ENCODE results near the gene TM7SF2.
"Not testable (repeated sequence)": the region's sequence is repeated elsewhere in the genome, so short reads cannot be mapped to it uniquely, and the experiment has no call there.

The TM7SF2 gene

GRCh38 chr11:65115361-65116082 lies 3.9 kb downstream of the TM7SF2 start:
- DNase-seq = no peak

- no peak for DNase-seq
These were observed 4.9 kb downstream of the TM7SF2 start for GRCh38 chr11:65116370-65117205.

GRCh38 chr11:65117206-65118096 lies 5.8 kb downstream of the TM7SF2 start, which contains the start of gene ZNHIT2:
TSS of gene ZNHIT2 (minus strand) at chr11:65117701. CDS start at chr11:65117653, 48 bp downstream.
- DNase-seq = peak; percentile 94 to 97

DNA sequence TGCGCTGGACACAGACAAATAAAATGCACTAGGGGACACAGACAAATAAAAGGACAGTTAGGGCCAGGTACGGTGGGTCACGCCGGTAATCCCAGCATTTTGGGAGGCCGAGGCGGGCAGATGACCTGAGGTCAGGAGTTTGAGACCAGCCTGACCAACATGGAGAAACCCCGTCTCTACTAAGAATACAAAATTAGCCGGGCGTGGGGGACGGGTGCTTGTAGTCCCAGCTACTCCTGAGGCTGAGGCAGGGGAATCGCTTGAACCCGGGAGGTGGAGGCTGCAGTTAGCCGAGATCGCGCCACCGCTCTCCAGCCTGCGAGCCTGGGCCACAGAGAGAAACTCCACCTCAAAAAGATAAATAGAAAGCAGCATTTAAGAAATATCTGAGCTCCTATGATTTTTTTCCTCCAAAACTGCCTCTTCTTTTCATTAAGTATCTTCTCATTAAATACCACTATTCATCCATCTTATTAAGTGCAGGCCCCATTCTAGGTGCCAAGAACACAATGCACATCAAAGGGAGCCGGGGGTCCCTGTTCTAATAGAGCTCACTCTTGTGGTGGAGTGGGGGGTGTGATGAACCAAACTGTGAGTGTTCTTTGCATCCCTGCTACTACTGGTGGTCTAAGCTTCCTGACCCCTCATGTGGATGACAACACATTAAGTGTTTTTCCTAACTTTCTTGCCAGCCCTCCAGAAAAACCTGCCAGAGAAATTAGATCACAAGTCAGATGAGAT lies 6.6 kb downstream of the TM7SF2 start:
- no peak for DNase-seq

GRCh38 chr11:65118891-65119669 lies 7.4 kb downstream of the TM7SF2 start:
- DNase-seq = not testable (repeated sequence)

- DNase-seq = no peak
These were observed 8.0 kb downstream of the TM7SF2 start for GRCh38 chr11:65119670-65119995.

- no peak for DNase-seq
These were observed 9.2 kb downstream of the TM7SF2 start for GRCh38 chr11:65120831-65121230.

DNA sequence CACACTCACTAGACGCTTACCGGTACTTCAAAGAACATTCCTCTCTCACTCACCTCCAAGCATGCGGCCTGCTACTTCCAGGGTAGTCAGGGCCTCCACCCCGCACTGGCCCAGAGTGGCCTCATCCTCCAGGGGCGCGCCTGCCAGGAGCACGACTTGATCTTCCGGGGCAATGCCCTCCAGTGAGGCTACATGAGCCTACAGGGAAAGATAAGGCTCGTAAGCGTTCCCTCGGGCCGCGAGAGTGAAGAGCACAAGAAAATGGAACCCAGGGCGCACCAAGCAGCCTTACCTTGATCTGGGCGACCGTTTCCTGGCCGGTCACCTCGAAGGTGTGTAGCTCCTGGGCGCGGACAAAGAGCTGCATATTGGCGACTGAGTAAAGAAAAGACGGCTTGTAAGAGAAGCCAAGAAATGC lies 9.8 kb downstream of the TM7SF2 start:
- DNase-seq = peak in 1 of 2 experiments; percentile 6

GRCh38 chr11:65121865-65122696 lies 10.4 kb downstream of the TM7SF2 start, which contains the start of the genes FAU and MRPL49:
TSS of gene FAU (minus strand) at chr11:65122134. CDS start at chr11:65121813, 321 bp downstream.
TSS of gene MRPL49 (plus strand) at chr11:65122321. CDS start at chr11:65122347, 26 bp downstream.
- DNase-seq = peak; percentile 97 to 98

- no peak for DNase-seq
These were observed 13.0 kb downstream of the TM7SF2 start for GRCh38 chr11:65124480-65125196.

GRCh38 chr11:65125197-65126056 lies 13.8 kb downstream of the TM7SF2 start:
- no peak for DNase-seq

GRCh38 chr11:65126624-65127274 lies 15.1 kb downstream of the TM7SF2 start:
- DNase-seq = no peak

GRCh38 chr11:65127473-65128181 lies 16.0 kb downstream of the TM7SF2 start:
- DNase-seq = no peak

- no peak for DNase-seq
These were observed 16.8 kb downstream of the TM7SF2 start for GRCh38 chr11:65128182-65129145.

- no peak for DNase-seq
These were observed 18.2 kb downstream of the TM7SF2 start for GRCh38 chr11:65129649-65130441.

Data from AML-193 (cell line).